ENCODE measurements around the gene FARS2. TPM values are rescaled to one million over a fixed set of nuclear protein-coding genes. Genes with fewer than 3 reads are reported as not detected.

The FARS2 gene
- polyA plus RNA-seq, 1 donor from 2014 or later: 11.9 TPM

- no peaks in the 10 kb centered on the region for H3K79me2 ChIP-seq (replicated peaks; ENCODE audit: insufficient read depth, low read length)
- H3K4me3 ChIP-seq (ENCODE audit: low read length): no peak overlapping the region
- H3K9ac ChIP-seq (ENCODE audit: low read length): no peak overlapping the region
- no peak for TF ChIP-seq EZH2 (IDR thresholded peaks at IDR 0.05; ENCODE audit: borderline replicate concordance, insufficient read depth, low read length, poor library complexity, severe bottlenecking)
- TF ChIP-seq POLR2AphosphoS5 (IDR thresholded peaks at IDR 0.05): no peak
- TF ChIP-seq RAD21 (conservative IDR thresholded peaks at IDR 0.05): no peak
- TF ChIP-seq SMC3 (conservative IDR thresholded peaks at IDR 0.05; ENCODE audit: poor library complexity): no peak
- TF ChIP-seq REST (IDR thresholded peaks at IDR 0.05; ENCODE audit: borderline replicate concordance): no peak
- TF ChIP-seq TAF1 (IDR thresholded peaks at IDR 0.05; ENCODE audit: low read depth): no peak
- no peak for TF ChIP-seq EP300 (conservative IDR thresholded peaks at IDR 0.05; ENCODE audit: poor library complexity, severe bottlenecking)
- no peak for TF ChIP-seq MXI1 (conservative IDR thresholded peaks at IDR 0.05; ENCODE audit: poor library complexity, severe bottlenecking)
- TF ChIP-seq CTCF (IDR thresholded peaks at IDR 0.05; ENCODE audit: poor library complexity, severe bottlenecking): no peak
- H3K9me2 ChIP-seq (ENCODE audit: insufficient read depth, low read length): no peaks in the 10 kb centered on the region
- no peaks in the 10 kb centered on the region for H3F3A ChIP-seq (ENCODE audit: insufficient read depth, low read length, poor library complexity, severe bottlenecking)
- H3K4me2 ChIP-seq (ENCODE audit: low read length): no peak overlapping the region
- H3K36me3 ChIP-seq (ENCODE audit: insufficient read depth, low read length): no peaks in the 10 kb centered on the region
- no peaks in the 10 kb centered on the region for H3K9me3 ChIP-seq (ENCODE audit: low read length)
- H3K27me3 ChIP-seq (ENCODE audit: insufficient read depth, low read depth, low read length): no peaks in the 10 kb centered on the region
- H3K27ac ChIP-seq (ENCODE audit: low read length): no peak overlapping the region
- no peaks in the 10 kb centered on the region for H4K20me1 ChIP-seq (ENCODE audit: insufficient read depth)
- no peak overlapping the region for H2AFZ ChIP-seq (ENCODE audit: low read depth, low read length)
Observed at GRCh38 chr6:5729080-5729434, 467.7 kb downstream of the FARS2 start.

- no peaks in the 10 kb centered on the region for H3K9me3 ChIP-seq (ENCODE audit: low read length)
- H3K36me3 ChIP-seq (ENCODE audit: insufficient read depth, low read length): no peaks in the 10 kb centered on the region
- no peaks in the 10 kb centered on the region for H3K79me2 ChIP-seq (replicated peaks; ENCODE audit: insufficient read depth, low read length)
- H3K4me3 ChIP-seq (ENCODE audit: low read length): no peak overlapping the region
- no peak overlapping the region for H3K4me2 ChIP-seq (ENCODE audit: low read length)
- H3K9me2 ChIP-seq (ENCODE audit: insufficient read depth, low read length): no peaks in the 10 kb centered on the region
- TF ChIP-seq EZH2 (IDR thresholded peaks at IDR 0.05; ENCODE audit: borderline replicate concordance, insufficient read depth, low read length, poor library complexity, severe bottlenecking): no peak
- TF ChIP-seq SMC3 (conservative IDR thresholded peaks at IDR 0.05; ENCODE audit: poor library complexity): no peak
- TF ChIP-seq REST (IDR thresholded peaks at IDR 0.05; ENCODE audit: borderline replicate concordance): no peak
- TF ChIP-seq TAF1 (IDR thresholded peaks at IDR 0.05; ENCODE audit: low read depth): no peak
- no peak for TF ChIP-seq RAD21 (conservative IDR thresholded peaks at IDR 0.05)
- no peak for TF ChIP-seq POLR2AphosphoS5 (IDR thresholded peaks at IDR 0.05)
- no peak for TF ChIP-seq MXI1 (conservative IDR thresholded peaks at IDR 0.05; ENCODE audit: poor library complexity, severe bottlenecking)
- no peak for TF ChIP-seq EP300 (conservative IDR thresholded peaks at IDR 0.05; ENCODE audit: poor library complexity, severe bottlenecking)
- no peak for TF ChIP-seq CTCF (IDR thresholded peaks at IDR 0.05; ENCODE audit: poor library complexity, severe bottlenecking)
- H3K9ac ChIP-seq (ENCODE audit: low read length): no peak overlapping the region
- H3F3A ChIP-seq (ENCODE audit: insufficient read depth, low read length, poor library complexity, severe bottlenecking): no peaks in the 10 kb centered on the region
- no peaks in the 10 kb centered on the region for H4K20me1 ChIP-seq (ENCODE audit: insufficient read depth)
- no peak overlapping the region for H2AFZ ChIP-seq (ENCODE audit: low read depth, low read length)
- H3K27me3 ChIP-seq (ENCODE audit: insufficient read depth, low read depth, low read length): no peaks in the 10 kb centered on the region
- no peak overlapping the region for H3K27ac ChIP-seq (ENCODE audit: low read length)
Observed at GRCh38 chr6:5729813-5730517, 468.7 kb downstream of the FARS2 start.
